GM19395 (cell line): ENCODE data around the gene CROCC2.

Experiments used
- ATAC-seq: cut with Tn5 transposase; IDR thresholded peaks from one replicate; pipeline ENCODE4 v1.9.1; 2021; ENCODE audit warnings: mild to moderate bottlenecking, moderate library complexity; ENCODE audit not compliant: unreplicated experiment

Gene CROCC2

GRCh38 chr2:240906141-240906910 is at the start of gene CROCC2:
CROCC2 (plus strand) TSS chr2:240906336; CDS start chr2:240906514, 178 bp downstream.
- no peak for ATAC-seq

GRCh38 chr2:240857039-240858008 is 48.8 kb upstream of the CROCC2 start:
- no peak for ATAC-seq

GRCh38 chr2:240858321-240858720 is 47.8 kb upstream of the CROCC2 start:
- ATAC-seq, result no peak

GRCh38 chr2:240858871-240859270 is 47.3 kb upstream of the CROCC2 start:
- ATAC-seq, result no peak

- ATAC-seq, result no peak
Measured at GRCh38 chr2:240861547-240861946, 44.6 kb upstream of the CROCC2 start.

GRCh38 chr2:240864475-240864874 is 41.7 kb upstream of the CROCC2 start:
- ATAC-seq, result no peak

- ATAC-seq, result no peak
Measured at GRCh38 chr2:240865391-240865790, 40.7 kb upstream of the CROCC2 start.

- ATAC-seq, result no peak
Measured at GRCh38 chr2:240868286-240869108, 37.6 kb upstream of the CROCC2 start, which contains the start of gene AGXT. AGXT (plus strand) TSS chr2:240868824; CDS start chr2:240868866, 42 bp downstream.

- ATAC-seq, result no peak
Measured at GRCh38 chr2:240869109-240869955, 36.8 kb upstream of the CROCC2 start.

- no peak for ATAC-seq
Measured at GRCh38 chr2:240869956-240870875, 35.9 kb upstream of the CROCC2 start.

GRCh38 chr2:240871071-240871958 is 34.8 kb upstream of the CROCC2 start:
- no peak for ATAC-seq

- no peak for ATAC-seq
Measured at GRCh38 chr2:240872317-240873097, 33.6 kb upstream of the CROCC2 start.

GRCh38 chr2:240873098-240873788 is 32.9 kb upstream of the CROCC2 start:
- ATAC-seq, result no peak

GRCh38 chr2:240873805-240874714 is 32.1 kb upstream of the CROCC2 start:
- ATAC-seq, result no peak

GRCh38 chr2:240874715-240875227 is 31.4 kb upstream of the CROCC2 start:
- ATAC-seq, result no peak
